Subcutaneous adipose tissue (tissue), 4 donors: ENCODE measurements around the gene CNTNAP2. TPM values are rescaled to one million over a fixed set of nuclear protein-coding genes. Genes with fewer than 3 reads are reported as not detected.

Source experiments
- total RNA-seq, 4 donors: library from RNA; depleted of rRNA; stranded (reverse); fragments of >200 nt; gene quantifications; one replicate each; pipeline ENCODE4 v1.1.0, GENCODE V29; 2016
- TF ChIP-seq, protein P1 (sequence below): fragments of 450-650 bp; IDR thresholded peaks from one replicate; pipeline ENCODE4 v1.5.1; 2016; ENCODE audit warnings: low read depth, mild to moderate bottlenecking, control low read depth, antibody characterized with exemption, moderate library complexity

CNTNAP2 gene
- total RNA-seq, 4 donors from 2014 or later, result not detected

- TF ChIP-seq, protein P1, sequence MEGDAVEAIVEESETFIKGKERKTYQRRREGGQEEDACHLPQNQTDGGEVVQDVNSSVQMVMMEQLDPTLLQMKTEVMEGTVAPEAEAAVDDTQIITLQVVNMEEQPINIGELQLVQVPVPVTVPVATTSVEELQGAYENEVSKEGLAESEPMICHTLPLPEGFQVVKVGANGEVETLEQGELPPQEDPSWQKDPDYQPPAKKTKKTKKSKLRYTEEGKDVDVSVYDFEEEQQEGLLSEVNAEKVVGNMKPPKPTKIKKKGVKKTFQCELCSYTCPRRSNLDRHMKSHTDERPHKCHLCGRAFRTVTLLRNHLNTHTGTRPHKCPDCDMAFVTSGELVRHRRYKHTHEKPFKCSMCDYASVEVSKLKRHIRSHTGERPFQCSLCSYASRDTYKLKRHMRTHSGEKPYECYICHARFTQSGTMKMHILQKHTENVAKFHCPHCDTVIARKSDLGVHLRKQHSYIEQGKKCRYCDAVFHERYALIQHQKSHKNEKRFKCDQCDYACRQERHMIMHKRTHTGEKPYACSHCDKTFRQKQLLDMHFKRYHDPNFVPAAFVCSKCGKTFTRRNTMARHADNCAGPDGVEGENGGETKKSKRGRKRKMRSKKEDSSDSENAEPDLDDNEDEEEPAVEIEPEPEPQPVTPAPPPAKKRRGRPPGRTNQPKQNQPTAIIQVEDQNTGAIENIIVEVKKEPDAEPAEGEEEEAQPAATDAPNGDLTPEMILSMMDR, result no peak
Observed at GRCh38 chr7:146728141-146728540, 611.5 kb downstream of the CNTNAP2 start.

DNA sequence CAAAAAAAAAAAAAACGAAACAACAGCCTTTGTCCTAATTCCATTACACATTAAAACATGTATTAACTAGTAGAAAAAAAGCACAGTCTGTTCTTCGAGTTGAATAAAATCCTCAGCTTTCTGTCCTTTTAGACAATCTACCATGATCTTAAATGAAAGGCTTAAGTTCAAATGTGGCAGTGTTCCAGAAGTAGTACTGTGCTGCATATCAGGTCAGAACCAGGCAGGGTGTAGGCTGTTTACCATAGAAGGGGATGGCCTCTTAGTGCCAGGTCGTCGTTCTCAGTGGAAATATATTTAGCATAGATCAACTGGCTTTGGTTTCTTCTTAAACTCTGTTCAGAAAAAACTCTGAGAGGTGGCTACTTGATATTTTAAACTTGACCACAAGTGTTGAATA is 612.0 kb downstream of the CNTNAP2 start:
- TF ChIP-seq, protein P1, result no peak

- TF ChIP-seq, protein P1, result no peak
Observed at GRCh38 chr7:146731185-146731584, 614.6 kb downstream of the CNTNAP2 start.

- TF ChIP-seq, protein P1, result no peak
Observed at GRCh38 chr7:146735992-146736391, 619.4 kb downstream of the CNTNAP2 start.

DNA sequence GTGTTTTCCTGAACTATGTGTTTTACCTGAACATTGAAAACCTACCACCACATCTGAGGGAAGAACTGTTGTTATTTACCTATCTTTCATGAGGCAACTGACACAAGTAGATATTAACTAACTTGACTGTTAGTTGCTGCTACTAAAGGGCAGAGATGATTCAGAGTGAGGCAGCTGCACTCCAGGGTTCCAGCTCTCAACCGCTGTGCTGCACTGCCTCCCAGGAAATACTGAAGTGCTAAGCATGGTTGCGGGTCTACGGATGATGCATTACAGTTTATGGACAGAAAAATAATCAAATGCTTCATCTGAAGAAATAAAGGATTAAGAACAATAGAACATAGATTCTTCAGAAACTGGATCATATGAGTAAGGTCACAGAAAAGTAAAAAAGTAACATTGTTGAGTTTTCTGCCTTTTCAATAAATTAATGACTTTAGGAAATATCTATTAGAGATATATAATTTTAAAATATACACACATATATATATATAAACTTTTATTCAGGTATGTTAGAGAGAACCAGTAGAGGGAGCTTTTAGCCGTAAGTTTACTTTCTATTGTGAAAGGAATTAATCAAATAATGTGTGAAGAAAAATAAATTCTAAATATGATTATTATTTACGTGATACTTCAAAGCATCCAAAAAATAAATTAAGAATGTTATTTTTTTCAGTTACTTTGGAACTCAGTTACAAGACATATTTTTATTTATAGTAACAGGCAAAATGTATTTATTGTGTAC is 620.0 kb downstream of the CNTNAP2 start:
- TF ChIP-seq, protein P1, result no peak

DNA sequence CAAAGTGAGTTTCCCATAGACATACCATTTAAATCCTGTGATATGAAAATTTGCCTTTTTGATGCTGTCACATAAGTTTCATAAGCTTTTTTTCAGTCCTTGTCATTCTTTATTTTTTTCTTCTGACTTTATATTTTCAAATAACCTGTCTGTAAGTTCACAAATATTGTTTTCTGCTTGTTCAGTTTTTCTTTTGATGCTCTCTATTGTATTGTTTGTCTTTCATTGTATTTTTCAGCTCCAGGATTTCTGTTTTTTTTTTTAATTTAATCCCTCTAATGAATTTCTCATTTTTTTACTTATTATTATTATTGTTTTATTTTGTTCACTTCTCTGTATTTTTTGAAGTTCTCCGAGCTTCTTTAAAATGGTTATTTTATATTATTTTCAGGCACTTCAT is 623.4 kb downstream of the CNTNAP2 start:
- TF ChIP-seq, protein P1, result no peak

GRCh38 chr7:146741911-146742310 is 625.3 kb downstream of the CNTNAP2 start:
- TF ChIP-seq, protein P1, result no peak
